GM12892 (cell line): ENCODE measurements around the gene HLA-DQB1.

Experiments
- POLR2A ChIP-seq: IDR thresholded peaks from 2 replicates; pipeline ENCODE4 v1.6.1; 2011; ENCODE audit warnings: low read depth, low read length, control low read depth
- POLR2AphosphoS5 ChIP-seq: IDR thresholded peaks from 2 replicates; pipeline ENCODE4 v1.6.1; 2011; ENCODE audit warnings: low read depth, low read length, control low read depth
- TAF1 ChIP-seq: IDR thresholded peaks from 2 replicates; pipeline ENCODE4 v1.6.1; 2011; ENCODE audit warnings: low read depth, mild to moderate bottlenecking, control low read depth, low read length, borderline replicate concordance

DNA sequence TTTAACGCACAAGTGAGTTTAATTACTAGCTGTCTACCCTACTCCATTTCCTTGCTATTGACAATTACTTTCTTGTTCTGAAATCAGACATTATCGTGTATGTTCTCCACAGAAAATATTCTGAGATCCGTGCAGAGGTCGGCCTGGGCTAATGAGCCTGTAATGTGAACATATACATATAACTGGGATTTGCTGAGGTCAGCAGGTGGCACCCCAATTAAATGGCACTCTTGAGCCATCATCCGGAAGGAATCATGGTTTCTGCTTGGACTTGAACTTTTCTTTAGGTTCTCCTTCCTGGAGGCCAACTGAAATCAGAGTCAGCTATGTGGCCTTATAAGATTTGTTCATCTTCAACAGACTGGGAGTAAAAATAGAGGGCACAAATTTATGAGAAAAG is 3.6 kb downstream of the HLA-DQB1 start:
- TF ChIP-seq POLR2A = no peak
- no peak for TF ChIP-seq POLR2AphosphoS5
- TF ChIP-seq TAF1 = no peak
